Myocyte (in vitro differentiated cells): ENCODE data around the gene MYH11. TPM values are rescaled to one million over a fixed set of nuclear protein-coding genes. Genes with fewer than 3 reads are reported as not detected.
"Not testable (repeated sequence)": the region's sequence is repeated elsewhere in the genome, so short reads cannot be mapped to it uniquely, and the experiment has no call there.

ENCODE experiments used
- DNase-seq: peaks from one replicate; pipeline ENCODE4 v3.0.0-alpha.2; 2012; ENCODE audit warnings: low read depth
- total RNA-seq: library from RNA; depleted of rRNA; stranded (reverse); fragments of >200 nt; gene quantifications from 2 replicates; pipeline ENCODE4 v1.2.3, GENCODE V29; 2014

The MYH11 gene
- total RNA-seq, 1 donor from 2014 or later: 0.03 TPM

DNA sequence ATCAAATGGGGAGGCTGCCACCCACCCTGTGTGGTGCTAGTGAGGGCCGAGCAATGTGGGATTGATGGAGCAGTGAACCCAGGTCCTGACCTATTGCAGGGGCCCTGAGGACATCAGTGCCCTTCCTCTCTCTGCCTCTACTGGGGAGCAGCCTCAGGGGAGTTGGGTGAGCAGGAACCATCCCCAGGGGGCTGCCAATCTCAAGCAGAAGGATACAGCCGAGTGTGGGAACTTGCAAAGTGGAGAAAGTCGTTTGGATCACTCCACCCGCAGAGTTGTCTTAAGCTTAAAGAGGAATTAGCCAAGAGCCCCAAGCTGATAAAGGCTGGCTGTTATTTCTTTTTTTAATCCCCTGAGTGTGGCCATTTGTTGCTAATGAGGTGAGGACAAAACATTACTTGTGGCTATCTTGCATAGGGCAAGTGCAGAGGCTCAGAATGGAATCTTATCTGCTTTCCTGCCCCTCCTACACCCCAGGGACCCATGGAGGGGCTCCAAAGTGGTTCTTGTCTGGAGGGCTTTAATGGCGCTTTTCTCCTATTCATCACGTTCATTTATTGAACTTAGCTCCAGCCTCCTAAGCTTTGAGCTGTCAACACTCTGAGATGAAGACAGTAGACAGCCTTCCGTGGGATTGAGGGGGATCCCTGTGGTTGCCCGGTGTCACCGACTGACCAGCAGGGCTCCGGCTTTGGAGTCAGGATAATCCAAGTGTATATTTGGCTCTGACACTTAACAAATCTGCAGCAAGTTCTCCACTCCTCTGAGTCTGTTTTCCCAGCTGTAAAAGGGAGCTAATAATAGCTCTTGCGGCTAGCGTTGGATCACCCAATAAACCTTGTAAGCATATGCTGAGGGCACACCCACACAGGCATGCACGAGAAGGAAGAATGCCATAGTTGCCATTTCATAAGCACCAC lies 45.1 kb downstream of the MYH11 start:
- peak; percentile 99 for DNase-seq

GRCh38 chr16:15810949-15811348 lies 45.9 kb downstream of the MYH11 start:
- no peak for DNase-seq

GRCh38 chr16:15810411-15810810 lies 46.4 kb downstream of the MYH11 start:
- peak; percentile 85 for DNase-seq

GRCh38 chr16:15809297-15809696 lies 47.5 kb downstream of the MYH11 start:
- not testable (repeated sequence) for DNase-seq

GRCh38 chr16:15808071-15808470 lies 48.8 kb downstream of the MYH11 start:
- DNase-seq: no peak

GRCh38 chr16:15807603-15808009 lies 49.2 kb downstream of the MYH11 start:
- no peak for DNase-seq

- no peak for DNase-seq
Observed at GRCh38 chr16:15803618-15804017, 53.2 kb downstream of the MYH11 start.

GRCh38 chr16:15799851-15800495 lies 56.9 kb downstream of the MYH11 start:
- DNase-seq: no peak

GRCh38 chr16:15798671-15799070 lies 58.2 kb downstream of the MYH11 start:
- DNase-seq: no peak

DNA sequence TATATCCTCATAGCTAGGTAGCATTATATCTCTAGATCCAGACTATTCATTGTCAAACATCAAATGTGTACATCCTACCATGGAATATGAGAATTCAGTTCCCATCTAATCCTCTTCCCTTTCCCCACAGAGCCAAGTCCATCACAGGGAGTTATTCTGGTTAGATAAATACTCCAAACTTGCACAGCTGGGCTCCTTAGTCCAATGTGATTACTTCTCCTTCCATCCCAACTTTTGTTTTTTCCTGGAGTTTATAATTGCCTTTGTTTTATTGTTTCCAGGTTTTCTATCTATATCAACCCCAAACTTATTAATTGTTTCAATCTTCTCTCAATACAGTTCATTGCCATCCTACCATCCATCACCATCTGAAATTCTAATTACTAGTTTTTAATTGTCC lies 59.9 kb downstream of the MYH11 start:
- no peak for DNase-seq

DNA sequence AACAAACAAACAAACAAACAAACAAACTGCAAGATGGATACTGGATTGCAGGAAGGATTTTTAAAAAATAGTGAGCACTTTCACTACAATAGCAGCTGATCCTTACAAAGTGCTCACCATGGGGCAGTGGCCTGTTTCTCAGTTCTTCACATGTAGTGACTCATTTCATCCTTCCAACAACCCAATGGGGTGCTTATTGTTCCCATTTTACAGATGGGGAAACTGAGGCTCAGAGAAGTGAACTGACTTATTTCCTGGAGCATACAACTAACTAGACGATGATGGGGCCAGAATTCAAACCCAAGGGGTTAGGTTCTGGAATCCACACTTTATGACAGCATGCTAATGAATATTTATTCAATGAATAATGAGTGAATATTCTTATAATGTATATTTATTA lies 61.2 kb downstream of the MYH11 start:
- DNase-seq: no peak

- DNase-seq: no peak
Observed at GRCh38 chr16:15792563-15792971, 64.3 kb downstream of the MYH11 start.

DNA sequence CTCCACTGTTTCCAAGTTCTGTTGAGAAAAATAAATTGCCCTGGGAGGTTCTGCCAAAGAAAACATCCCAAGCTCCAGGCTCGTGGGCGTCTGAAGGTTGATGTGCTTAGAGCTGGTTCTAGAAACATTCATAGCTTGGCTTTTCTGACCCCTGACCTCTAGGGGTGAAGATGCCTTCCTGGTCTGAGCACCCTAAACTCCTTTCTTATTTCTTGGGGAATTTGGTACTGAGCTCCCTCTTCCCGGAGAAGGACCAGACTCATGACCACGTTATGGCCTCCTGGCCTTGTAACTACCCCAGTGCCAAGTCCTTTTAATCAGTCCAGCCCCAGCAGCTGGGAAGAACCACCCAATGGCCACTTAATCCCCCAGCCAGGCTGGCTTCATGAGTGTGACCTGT lies 66.4 kb downstream of the MYH11 start:
- DNase-seq: no peak

- not testable (repeated sequence) for DNase-seq
Observed at GRCh38 chr16:15789816-15790215, 67.0 kb downstream of the MYH11 start.

GRCh38 chr16:15788846-15789239 lies 68.0 kb downstream of the MYH11 start:
- no peak for DNase-seq

DNA sequence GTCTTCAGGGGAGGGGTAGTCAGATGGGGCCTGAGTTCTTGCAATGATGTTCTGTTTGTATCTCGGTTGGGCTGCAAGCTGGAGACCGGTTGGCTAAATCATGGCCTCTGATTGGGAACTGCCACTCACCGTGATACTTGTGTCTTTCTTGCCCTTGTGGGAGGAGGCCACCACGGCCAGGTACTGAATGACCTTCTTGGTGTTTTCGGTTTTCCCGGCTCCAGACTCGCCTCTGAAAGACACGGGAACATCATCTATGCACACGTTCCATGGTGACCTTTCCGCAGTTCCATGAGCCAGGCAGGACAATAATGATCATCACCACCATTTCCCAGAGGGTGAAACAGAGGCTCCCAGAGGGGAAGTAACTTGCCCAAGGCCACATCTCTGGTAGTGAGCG lies 70.3 kb downstream of the MYH11 start:
- no peak for DNase-seq

- no peak for DNase-seq
Observed at GRCh38 chr16:15785386-15786059, 71.3 kb downstream of the MYH11 start.

- DNase-seq: no peak
Observed at GRCh38 chr16:15783985-15784384, 72.8 kb downstream of the MYH11 start.

DNA sequence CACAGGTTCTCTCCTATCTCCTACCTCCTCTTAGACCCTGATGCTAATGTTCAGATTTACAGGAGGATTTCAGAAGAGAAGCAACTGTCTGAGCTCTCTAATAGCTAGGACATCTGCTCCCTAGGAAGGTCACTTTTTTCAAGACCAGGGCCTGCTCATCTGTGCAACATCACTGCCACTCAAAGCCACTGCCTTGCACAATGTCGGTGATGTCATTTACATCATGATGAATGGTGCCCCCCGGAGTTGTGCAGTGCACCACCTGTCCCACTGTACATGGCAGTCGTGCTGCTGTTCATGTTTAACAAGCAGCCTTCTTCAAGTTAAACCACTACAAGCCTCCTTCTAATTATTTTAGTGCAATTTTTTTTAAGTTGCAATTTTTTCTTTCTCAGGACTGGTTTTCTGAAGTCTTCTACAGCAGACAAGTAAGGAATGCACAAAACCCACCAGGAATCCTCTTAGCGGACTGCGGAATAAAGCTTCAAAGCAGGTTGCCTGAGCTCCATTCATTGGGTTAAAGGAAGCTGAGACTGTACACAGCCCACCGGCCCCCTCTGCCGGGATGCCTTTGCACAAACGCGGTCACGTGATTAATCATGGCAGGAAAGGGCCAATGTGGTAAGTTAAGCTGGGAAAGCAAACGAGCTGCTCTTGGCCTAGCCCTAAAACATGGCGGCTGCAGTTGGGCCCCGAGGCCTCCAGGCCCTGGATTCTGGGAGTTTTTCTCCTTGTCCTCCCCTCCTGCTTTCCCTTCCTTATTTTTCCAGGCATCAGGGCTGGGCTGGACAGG lies 74.1 kb downstream of the MYH11 start:
- no peak for DNase-seq

DNA sequence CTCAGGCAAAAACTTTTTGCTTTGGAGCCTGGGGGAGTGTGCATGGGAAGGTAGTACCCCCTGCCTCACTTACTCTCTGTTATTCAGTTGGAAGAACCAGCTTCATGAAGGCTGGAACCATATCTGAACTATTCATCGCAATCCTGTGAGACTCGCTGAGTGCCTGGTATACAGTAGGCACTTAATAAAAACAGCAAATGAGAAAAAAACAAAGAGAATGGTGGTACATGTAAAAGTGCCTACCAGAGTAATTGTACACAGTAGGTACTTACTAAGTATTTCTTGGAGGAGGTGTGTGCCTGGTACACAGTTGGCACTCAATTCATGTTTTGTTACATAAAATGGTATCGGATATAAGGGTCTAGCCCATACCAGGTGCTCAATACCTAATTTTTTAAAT lies 75.2 kb downstream of the MYH11 start:
- DNase-seq: no peak

DNA sequence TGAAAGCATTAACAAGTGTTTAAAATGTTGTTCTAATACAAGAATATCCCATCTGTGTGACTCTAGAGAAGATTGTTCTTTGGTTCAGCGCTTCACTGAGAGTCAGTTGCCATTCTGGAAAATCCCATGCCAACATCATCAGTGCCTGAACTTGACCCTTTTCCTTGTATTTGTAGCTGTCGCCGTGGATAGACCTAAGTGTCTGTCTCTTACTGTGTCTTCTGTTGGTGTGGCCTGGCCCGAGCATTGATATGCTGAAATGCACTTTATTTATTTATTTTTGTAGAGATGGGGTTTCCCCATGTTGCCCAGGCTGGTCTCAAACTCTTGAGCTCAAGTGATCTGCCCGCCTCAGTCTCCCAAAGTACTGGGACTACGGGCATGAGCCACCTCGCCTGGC lies 76.0 kb downstream of the MYH11 start:
- no peak for DNase-seq
